Measurements from ENCODE around the gene KRT83.

DNA sequence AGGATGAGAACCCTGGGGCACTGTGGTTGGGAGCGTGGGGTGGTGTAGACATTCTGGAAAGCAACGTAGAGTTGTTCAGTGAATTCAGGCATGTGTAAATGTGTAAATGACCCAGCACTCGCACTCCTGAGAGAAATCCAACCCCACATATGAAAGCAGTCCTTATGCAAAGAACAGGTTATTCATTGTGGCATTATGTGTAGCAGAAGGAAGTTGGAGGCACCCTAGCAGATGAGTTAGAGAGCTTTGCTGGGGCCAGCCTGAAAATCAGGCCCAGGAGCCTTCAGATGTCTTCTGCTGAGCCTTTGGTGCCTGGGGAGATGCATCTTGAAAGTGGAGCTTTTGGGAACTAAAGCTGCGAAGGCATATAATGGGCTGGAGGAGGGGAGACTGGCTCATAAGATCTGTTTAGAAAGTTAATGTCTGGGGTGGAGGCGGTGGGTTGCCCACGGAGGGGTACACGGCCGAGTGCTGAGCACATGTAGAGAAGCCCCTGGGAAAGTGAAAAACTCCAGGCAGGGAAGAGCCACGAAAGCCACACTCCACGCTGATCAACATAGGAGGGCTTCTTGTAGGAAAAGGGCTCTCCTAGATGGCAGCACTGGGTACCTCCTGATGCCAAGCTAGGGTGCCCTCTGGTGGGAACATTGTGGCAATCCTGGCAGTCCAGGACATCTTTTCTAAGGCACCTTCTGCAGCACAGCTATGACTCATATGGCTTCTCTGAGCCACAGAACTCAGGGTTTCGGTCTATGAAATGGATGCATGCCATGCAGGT is 6.0 kb upstream of the KRT83 start:
- TF ChIP-seq, protein P1, sequence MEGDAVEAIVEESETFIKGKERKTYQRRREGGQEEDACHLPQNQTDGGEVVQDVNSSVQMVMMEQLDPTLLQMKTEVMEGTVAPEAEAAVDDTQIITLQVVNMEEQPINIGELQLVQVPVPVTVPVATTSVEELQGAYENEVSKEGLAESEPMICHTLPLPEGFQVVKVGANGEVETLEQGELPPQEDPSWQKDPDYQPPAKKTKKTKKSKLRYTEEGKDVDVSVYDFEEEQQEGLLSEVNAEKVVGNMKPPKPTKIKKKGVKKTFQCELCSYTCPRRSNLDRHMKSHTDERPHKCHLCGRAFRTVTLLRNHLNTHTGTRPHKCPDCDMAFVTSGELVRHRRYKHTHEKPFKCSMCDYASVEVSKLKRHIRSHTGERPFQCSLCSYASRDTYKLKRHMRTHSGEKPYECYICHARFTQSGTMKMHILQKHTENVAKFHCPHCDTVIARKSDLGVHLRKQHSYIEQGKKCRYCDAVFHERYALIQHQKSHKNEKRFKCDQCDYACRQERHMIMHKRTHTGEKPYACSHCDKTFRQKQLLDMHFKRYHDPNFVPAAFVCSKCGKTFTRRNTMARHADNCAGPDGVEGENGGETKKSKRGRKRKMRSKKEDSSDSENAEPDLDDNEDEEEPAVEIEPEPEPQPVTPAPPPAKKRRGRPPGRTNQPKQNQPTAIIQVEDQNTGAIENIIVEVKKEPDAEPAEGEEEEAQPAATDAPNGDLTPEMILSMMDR (conservative IDR thresholded peaks at IDR 0.05; ENCODE audit: low read length) = peak; percentile 99
- TF ChIP-seq EZH2phosphoT487 (IDR thresholded peaks at IDR 0.05; ENCODE audit: borderline replicate concordance) = no peak

All from Loucy (cell line).